Central memory CD8-positive, alpha-beta T cell (primary cell): ENCODE measurements around the gene SLC26A2.

Experiments used
- ATAC-seq: fragments of 150-1000 bp; cut with Tn5 transposase; replicated peaks from 2 replicates; pipeline ENCODE4 v1.10.0; 2022; ENCODE audit warnings: mild to moderate bottlenecking, moderate FRiP score, moderate number of reproducible peaks; ENCODE audit not compliant: poor library complexity, severe bottlenecking; ENCODE audit errors: extremely low read depth
- DNase-seq, 2 donors: peaks; one replicate each; pipeline ENCODE4 v3.0.0; 2021; ENCODE audit warnings: low spot score in 2 of 2
- H3K27ac Mint-ChIP-seq: one replicate; pipeline ENCODE4 v1.8.0; 2022; ENCODE audit warnings: low read depth, mild to moderate bottlenecking, moderate library complexity, mixed read lengths
- H3K27me3 Mint-ChIP-seq: one replicate; pipeline ENCODE4 v1.8.0; 2022; ENCODE audit warnings: mixed read lengths
- H3K36me3 Mint-ChIP-seq: one replicate; pipeline ENCODE4 v1.8.0; 2022; ENCODE audit warnings: mild to moderate bottlenecking, moderate library complexity, mixed read lengths; ENCODE audit not compliant: insufficient read depth
- H3K4me1 Mint-ChIP-seq: one replicate; pipeline ENCODE4 v1.8.0; 2022; ENCODE audit warnings: mixed read lengths
- H3K4me3 Mint-ChIP-seq: one replicate; pipeline ENCODE4 v1.8.0; 2022; ENCODE audit warnings: mild to moderate bottlenecking, moderate library complexity, mixed read lengths
- H3K9me3 Mint-ChIP-seq: one replicate; pipeline ENCODE4 v1.8.0; 2022; ENCODE audit warnings: mixed read lengths

The SLC26A2 gene

GRCh38 chr5:149956685-149957084 lies 3.9 kb upstream of the SLC26A2 start:
- no peak for DNase-seq
- Mint-ChIP-seq H3K27me3 (no peaks in the 10 kb centered on the region), H3K9me3 (no peaks in the 10 kb centered on the region), H3K4me1 (peaks cover 22% of the 10 kb centered on the region), H3K4me3 (no peak overlapping the region), H3K36me3 (peaks cover 6% of the 10 kb centered on the region), H3K27ac (no peak overlapping the region)
- no peak for ATAC-seq

- Mint-ChIP-seq H3K36me3 (peaks cover 6% of the 10 kb centered on the region), H3K4me3 (no peak overlapping the region), H3K27me3 (no peaks in the 10 kb centered on the region), H3K4me1 (peaks cover 33% of the 10 kb centered on the region), H3K27ac (no peak overlapping the region), H3K9me3 (no peaks in the 10 kb centered on the region)
- ATAC-seq (no peak), DNase-seq (no peak)
Measured at GRCh38 chr5:149957855-149958254, 2.7 kb upstream of the SLC26A2 start.

GRCh38 chr5:149959406-149960236 lies 937 bp upstream of the SLC26A2 start:
- peaks cover 35% of the 10 kb centered on the region for H3K4me1 Mint-ChIP-seq
- H3K27me3 Mint-ChIP-seq = no peaks in the 10 kb centered on the region
- DNase-seq (no peak), ATAC-seq (no peak)
- peak overlapping the region; percentile 95 for H3K27ac Mint-ChIP-seq
- peak overlapping the region; percentile 91 for H3K4me3 Mint-ChIP-seq
- H3K9me3 Mint-ChIP-seq = no peaks in the 10 kb centered on the region
- peaks cover 6% of the 10 kb centered on the region for H3K36me3 Mint-ChIP-seq

GRCh38 chr5:149961186-149961685 lies 678 bp downstream of the SLC26A2 start:
- Mint-ChIP-seq H3K27ac (peak overlapping the region; percentile 95), H3K4me1 (peaks cover 35% of the 10 kb centered on the region), H3K27me3 (no peaks in the 10 kb centered on the region), H3K4me3 (peak overlapping the region; percentile 91), H3K9me3 (no peaks in the 10 kb centered on the region), H3K36me3 (peaks cover 6% of the 10 kb centered on the region)
- no peak for ATAC-seq
- no peak for DNase-seq

GRCh38 chr5:149961957-149962409 lies 1.4 kb downstream of the SLC26A2 start:
- DNase-seq = no peak
- no peak for ATAC-seq
- no peaks in the 10 kb centered on the region for H3K27me3 Mint-ChIP-seq
- H3K4me1 Mint-ChIP-seq = peaks cover 35% of the 10 kb centered on the region
- H3K9me3 Mint-ChIP-seq = no peaks in the 10 kb centered on the region
- peak overlapping the region; percentile 91 for H3K4me3 Mint-ChIP-seq
- no peak overlapping the region for H3K27ac Mint-ChIP-seq
- peaks cover 6% of the 10 kb centered on the region for H3K36me3 Mint-ChIP-seq

- Mint-ChIP-seq H3K4me3 (no peak overlapping the region), H3K27me3 (no peaks in the 10 kb centered on the region), H3K36me3 (peaks cover 6% of the 10 kb centered on the region), H3K27ac (no peak overlapping the region), H3K4me1 (peaks cover 35% of the 10 kb centered on the region), H3K9me3 (no peaks in the 10 kb centered on the region)
- DNase-seq (no peak), ATAC-seq (no peak)
Measured at GRCh38 chr5:149962601-149963300, 2.2 kb downstream of the SLC26A2 start.

- peaks cover 35% of the 10 kb centered on the region for H3K4me1 Mint-ChIP-seq
- H3K36me3 Mint-ChIP-seq = peaks cover 6% of the 10 kb centered on the region
- ATAC-seq = no peak
- H3K27me3 Mint-ChIP-seq = no peaks in the 10 kb centered on the region
- no peaks in the 10 kb centered on the region for H3K9me3 Mint-ChIP-seq
- no peak overlapping the region for H3K4me3 Mint-ChIP-seq
- H3K27ac Mint-ChIP-seq = no peak overlapping the region
- no peak for DNase-seq
Measured at GRCh38 chr5:149963729-149964128, 3.2 kb downstream of the SLC26A2 start.

- Mint-ChIP-seq H3K36me3 (no peaks in the 10 kb centered on the region), H3K9me3 (no peaks in the 10 kb centered on the region), H3K27ac (no peak overlapping the region), H3K4me3 (no peak overlapping the region), H3K27me3 (no peaks in the 10 kb centered on the region), H3K4me1 (peaks cover 25% of the 10 kb centered on the region)
- DNase-seq = no peak
- no peak for ATAC-seq
Measured at GRCh38 chr5:149966946-149967345, 6.4 kb downstream of the SLC26A2 start.

GRCh38 chr5:149969181-149969930 lies 8.8 kb downstream of the SLC26A2 start:
- peaks cover 2% of the 10 kb centered on the region for H3K36me3 Mint-ChIP-seq
- H3K4me1 Mint-ChIP-seq = peaks cover 23% of the 10 kb centered on the region
- ATAC-seq (no peak), DNase-seq (no peak)
- H3K27ac Mint-ChIP-seq = no peak overlapping the region
- no peaks in the 10 kb centered on the region for H3K27me3 Mint-ChIP-seq
- no peaks in the 10 kb centered on the region for H3K9me3 Mint-ChIP-seq
- no peak overlapping the region for H3K4me3 Mint-ChIP-seq

GRCh38 chr5:149975409-149975808 lies 14.9 kb downstream of the SLC26A2 start:
- Mint-ChIP-seq H3K36me3 (peaks cover 12% of the 10 kb centered on the region), H3K4me1 (peaks cover 19% of the 10 kb centered on the region), H3K9me3 (no peaks in the 10 kb centered on the region), H3K4me3 (no peak overlapping the region), H3K27me3 (no peaks in the 10 kb centered on the region), H3K27ac (no peak overlapping the region)
- ATAC-seq = no peak
- no peak for DNase-seq

- Mint-ChIP-seq H3K4me1 (peaks cover 6% of the 10 kb centered on the region), H3K27me3 (no peaks in the 10 kb centered on the region), H3K4me3 (no peak overlapping the region), H3K9me3 (no peaks in the 10 kb centered on the region), H3K36me3 (peaks cover 12% of the 10 kb centered on the region), H3K27ac (no peak overlapping the region)
- no peak for DNase-seq
- ATAC-seq = no peak
Measured at GRCh38 chr5:149979896-149980295, 19.3 kb downstream of the SLC26A2 start.

- Mint-ChIP-seq H3K27ac (no peak overlapping the region), H3K4me1 (peaks cover 6% of the 10 kb centered on the region), H3K9me3 (no peaks in the 10 kb centered on the region), H3K4me3 (no peak overlapping the region), H3K27me3 (no peaks in the 10 kb centered on the region), H3K36me3 (peaks cover 12% of the 10 kb centered on the region)
- ATAC-seq (no peak), DNase-seq (no peak)
Measured at GRCh38 chr5:149981206-149981605, 20.6 kb downstream of the SLC26A2 start.
